Neural cell (in vitro differentiated cells): ENCODE results near the gene LRPPRC. TPM values are rescaled to one million over a fixed set of nuclear protein-coding genes. Genes with fewer than 3 reads are reported as not detected.
"Not testable (repeated sequence)": the region's sequence is repeated elsewhere in the genome, so short reads cannot be mapped to it uniquely, and the experiment has no call there.

Experiments
- H2AFZ ChIP-seq: fragments of 200-600, 300-800 bp; sonication (generic), shearing (Covaris generic); 2 replicates; pipeline ENCODE4 v1.6.0; 2014; ENCODE audit warnings: low read depth, mild to moderate bottlenecking, antibody characterized with exemption, low read length, moderate library complexity
- H3F3A ChIP-seq: fragments of 200-600 bp; shearing (Covaris generic); 2 replicates; pipeline ENCODE4 v1.6.1; 2016; ENCODE audit warnings: mild to moderate bottlenecking, moderate library complexity, mixed read lengths, antibody characterized with exemption, low read length; ENCODE audit not compliant: insufficient read depth, poor library complexity, severe bottlenecking
- H3K27ac ChIP-seq: fragments of 200-600, 300-800 bp; sonication (generic), shearing (Covaris generic); 2 replicates; pipeline ENCODE4 v1.5.1; 2014; ENCODE audit warnings: mild to moderate bottlenecking, low read length, moderate library complexity
- H3K27me3 ChIP-seq: fragments of 300-800, 200-600 bp; sonication (generic), shearing (Covaris generic); 2 replicates; pipeline ENCODE4 v1.6.0; 2014; ENCODE audit warnings: mild to moderate bottlenecking, low read depth, low read length, moderate library complexity; ENCODE audit not compliant: insufficient read depth
- H3K36me3 ChIP-seq: fragments of 300-800, 200-600 bp; sonication (generic), shearing (Covaris generic); 2 replicates; pipeline ENCODE4 v1.5.1; 2014; ENCODE audit warnings: mild to moderate bottlenecking, antibody characterized with exemption, low read length, moderate library complexity; ENCODE audit not compliant: insufficient read depth
- H3K4me2 ChIP-seq: fragments of 300-800, 200-600 bp; sonication (generic), shearing (Covaris generic); 2 replicates; pipeline ENCODE4 v1.6.0; 2014; ENCODE audit warnings: mild to moderate bottlenecking, low read length
- H3K4me3 ChIP-seq: fragments of 300-800, 200-600 bp; sonication (generic), shearing (Covaris generic); 2 replicates; pipeline ENCODE4 v1.5.1; 2014; ENCODE audit warnings: mild to moderate bottlenecking, low read length, moderate library complexity
- H3K79me2 ChIP-seq: fragments of 200-600 bp; shearing (Covaris generic); replicated peaks from 2 replicates; pipeline ENCODE4 v1.6.0; 2014; ENCODE audit warnings: mild to moderate bottlenecking, low read length, moderate library complexity; ENCODE audit not compliant: insufficient read depth
- H3K9ac ChIP-seq: fragments of 300-800, 200-600 bp; sonication (generic), shearing (Covaris generic); 2 replicates; pipeline ENCODE4 v1.6.1; 2016; ENCODE audit warnings: mild to moderate bottlenecking, low read length, mixed read lengths
- H3K9me2 ChIP-seq: fragments of 200-600 bp; shearing (Covaris generic); 2 replicates; pipeline ENCODE4 v1.6.1; 2016; ENCODE audit warnings: mild to moderate bottlenecking, low read length, mixed read lengths; ENCODE audit not compliant: insufficient read depth
- H3K9me3 ChIP-seq: fragments of 200-600, 300-800 bp; sonication (generic), shearing (Covaris generic); 2 replicates; pipeline ENCODE4 v1.6.1; 2016; ENCODE audit warnings: mild to moderate bottlenecking, mixed run types, low read length, moderate library complexity, mixed read lengths
- H4K20me1 ChIP-seq: fragments of 200-600 bp; shearing (Covaris generic); 2 replicates; pipeline ENCODE4 v1.6.1; 2016; ENCODE audit warnings: mild to moderate bottlenecking, mixed run types; ENCODE audit not compliant: insufficient read depth
- CTCF ChIP-seq: fragments of 450-650 bp; IDR thresholded peaks from 2 replicates; pipeline ENCODE4 v1.5.1; 2014; ENCODE audit warnings: antibody characterized with exemption, mild to moderate bottlenecking, moderate library complexity; ENCODE audit not compliant: poor library complexity, severe bottlenecking
- EP300 ChIP-seq: fragments of 450-650 bp; conservative IDR thresholded peaks from 2 replicates; pipeline ENCODE4 v1.6.1; 2014; ENCODE audit warnings: antibody characterized with exemption, mild to moderate bottlenecking, moderate library complexity; ENCODE audit not compliant: poor library complexity, severe bottlenecking
- EZH2 ChIP-seq: fragments of 200-600, 300-800 bp; shearing (Covaris generic), sonication (generic); IDR thresholded peaks from 2 replicates; pipeline ENCODE4 v1.6.1; 2014; ENCODE audit warnings: antibody characterized with exemption, low read length, borderline replicate concordance, mild to moderate bottlenecking; ENCODE audit not compliant: insufficient read depth, poor library complexity, severe bottlenecking
- MXI1 ChIP-seq: fragments of 450-650 bp; conservative IDR thresholded peaks from 2 replicates; pipeline ENCODE4 v1.6.1; 2014; ENCODE audit warnings: antibody characterized with exemption, mild to moderate bottlenecking; ENCODE audit not compliant: poor library complexity, severe bottlenecking
- POLR2AphosphoS5 ChIP-seq: IDR thresholded peaks from 2 replicates; pipeline ENCODE4 v1.6.1; 2012
- RAD21 ChIP-seq: fragments of 450-650 bp; conservative IDR thresholded peaks from 2 replicates; pipeline ENCODE4 v1.6.1; 2014; ENCODE audit warnings: antibody characterized with exemption, mild to moderate bottlenecking, moderate library complexity
- SMC3 ChIP-seq: fragments of 450-650 bp; conservative IDR thresholded peaks from 2 replicates; pipeline ENCODE4 v1.6.1; 2014; ENCODE audit warnings: antibody characterized with exemption, mild to moderate bottlenecking, moderate library complexity; ENCODE audit not compliant: poor library complexity
- TAF1 ChIP-seq: IDR thresholded peaks from 2 replicates; pipeline ENCODE4 v1.6.1; 2012; ENCODE audit warnings: low read depth
- polyA plus RNA-seq: library from polyadenylated mRNA; depleted of rRNA; stranded (reverse); fragments of >200 nt; gene quantifications from 2 replicates; pipeline ENCODE4 v1.2.3, GENCODE V29; 2014
- TF ChIP-seq, protein P1 (sequence below): IDR thresholded peaks from 2 replicates; pipeline ENCODE4 v1.6.1; 2012; ENCODE audit warnings: borderline replicate concordance

The LRPPRC gene
- polyA plus RNA-seq, 1 donor from 2014 or later = 63.1 TPM

GRCh38 chr2:44015239-44015638, 19.4 kb upstream of the LRPPRC start:
- H3K36me3 ChIP-seq = no peaks in the 10 kb centered on the region
- H3F3A ChIP-seq = no peaks in the 10 kb centered on the region
- H3K9me3 ChIP-seq = no peaks in the 10 kb centered on the region
- no peak overlapping the region for H3K4me2 ChIP-seq
- no peaks in the 10 kb centered on the region for H3K9me2 ChIP-seq
- H3K27ac ChIP-seq = no peak overlapping the region
- no peak overlapping the region for H2AFZ ChIP-seq
- H3K9ac ChIP-seq = no peak overlapping the region
- TF ChIP-seq SMC3 (no peak), CTCF (no peak), EP300 (no peak), TAF1 (no peak), EZH2 (no peak), RAD21 (no peak), POLR2AphosphoS5 (no peak), MXI1 (no peak)
- TF ChIP-seq, protein P1, sequence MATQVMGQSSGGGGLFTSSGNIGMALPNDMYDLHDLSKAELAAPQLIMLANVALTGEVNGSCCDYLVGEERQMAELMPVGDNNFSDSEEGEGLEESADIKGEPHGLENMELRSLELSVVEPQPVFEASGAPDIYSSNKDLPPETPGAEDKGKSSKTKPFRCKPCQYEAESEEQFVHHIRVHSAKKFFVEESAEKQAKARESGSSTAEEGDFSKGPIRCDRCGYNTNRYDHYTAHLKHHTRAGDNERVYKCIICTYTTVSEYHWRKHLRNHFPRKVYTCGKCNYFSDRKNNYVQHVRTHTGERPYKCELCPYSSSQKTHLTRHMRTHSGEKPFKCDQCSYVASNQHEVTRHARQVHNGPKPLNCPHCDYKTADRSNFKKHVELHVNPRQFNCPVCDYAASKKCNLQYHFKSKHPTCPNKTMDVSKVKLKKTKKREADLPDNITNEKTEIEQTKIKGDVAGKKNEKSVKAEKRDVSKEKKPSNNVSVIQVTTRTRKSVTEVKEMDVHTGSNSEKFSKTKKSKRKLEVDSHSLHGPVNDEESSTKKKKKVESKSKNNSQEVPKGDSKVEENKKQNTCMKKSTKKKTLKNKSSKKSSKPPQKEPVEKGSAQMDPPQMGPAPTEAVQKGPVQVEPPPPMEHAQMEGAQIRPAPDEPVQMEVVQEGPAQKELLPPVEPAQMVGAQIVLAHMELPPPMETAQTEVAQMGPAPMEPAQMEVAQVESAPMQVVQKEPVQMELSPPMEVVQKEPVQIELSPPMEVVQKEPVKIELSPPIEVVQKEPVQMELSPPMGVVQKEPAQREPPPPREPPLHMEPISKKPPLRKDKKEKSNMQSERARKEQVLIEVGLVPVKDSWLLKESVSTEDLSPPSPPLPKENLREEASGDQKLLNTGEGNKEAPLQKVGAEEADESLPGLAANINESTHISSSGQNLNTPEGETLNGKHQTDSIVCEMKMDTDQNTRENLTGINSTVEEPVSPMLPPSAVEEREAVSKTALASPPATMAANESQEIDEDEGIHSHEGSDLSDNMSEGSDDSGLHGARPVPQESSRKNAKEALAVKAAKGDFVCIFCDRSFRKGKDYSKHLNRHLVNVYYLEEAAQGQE = no peak
- no peaks in the 10 kb centered on the region for H3K79me2 ChIP-seq
- no peaks in the 10 kb centered on the region for H4K20me1 ChIP-seq
- H3K27me3 ChIP-seq = no peaks in the 10 kb centered on the region
- no peak overlapping the region for H3K4me3 ChIP-seq

DNA sequence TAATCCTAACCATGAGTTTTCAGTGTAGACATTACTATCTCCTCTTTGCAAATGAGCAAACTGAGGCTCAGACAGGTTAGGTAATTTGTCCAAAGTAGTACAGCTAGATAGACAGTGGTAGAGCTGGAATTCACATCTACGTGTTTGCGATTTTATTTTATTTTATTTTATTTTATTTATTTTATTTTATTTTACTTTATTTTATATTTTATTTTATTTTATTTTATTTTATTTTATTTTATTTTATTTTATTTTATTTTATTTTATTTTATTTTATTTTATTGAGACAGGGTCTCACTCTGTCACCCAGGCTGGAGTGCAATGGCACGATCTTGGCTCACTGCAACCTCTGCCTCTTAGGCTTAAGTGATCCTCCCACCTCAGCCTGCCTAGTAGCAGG, 17.4 kb upstream of the LRPPRC start:
- H3K36me3 ChIP-seq, H3K4me3 ChIP-seq, H4K20me1 ChIP-seq, H2AFZ ChIP-seq, H3K9ac ChIP-seq, H3K79me2 ChIP-seq, H3F3A ChIP-seq, H3K27me3 ChIP-seq, H3K9me3 ChIP-seq, H3K27ac ChIP-seq, H3K9me2 ChIP-seq, H3K4me2 ChIP-seq: not testable (repeated sequence)

GRCh38 chr2:44010266-44010665, 14.5 kb upstream of the LRPPRC start:
- no peak overlapping the region for H3K9ac ChIP-seq
- no peaks in the 10 kb centered on the region for H3K9me3 ChIP-seq
- H3K36me3 ChIP-seq = no peaks in the 10 kb centered on the region
- no peak for TF ChIP-seq RAD21
- no peak for TF ChIP-seq SMC3
- no peak for TF ChIP-seq EP300
- TF ChIP-seq, protein P1 = no peak
- no peak for TF ChIP-seq CTCF
- no peak for TF ChIP-seq POLR2AphosphoS5
- TF ChIP-seq TAF1 = no peak
- TF ChIP-seq EZH2 = no peak
- no peak for TF ChIP-seq MXI1
- H4K20me1 ChIP-seq = no peaks in the 10 kb centered on the region
- no peaks in the 10 kb centered on the region for H3K27me3 ChIP-seq
- H3K4me3 ChIP-seq = no peak overlapping the region
- no peaks in the 10 kb centered on the region for H3F3A ChIP-seq
- no peak overlapping the region for H3K27ac ChIP-seq
- no peak overlapping the region for H3K4me2 ChIP-seq
- no peaks in the 10 kb centered on the region for H3K79me2 ChIP-seq
- H3K9me2 ChIP-seq = no peaks in the 10 kb centered on the region
- H2AFZ ChIP-seq = no peak overlapping the region
